Calu3 (cell line): Measurements from ENCODE around the gene RARA. TPM values are rescaled to one million over a fixed set of nuclear protein-coding genes. Genes with fewer than 3 reads are reported as not detected.

ENCODE experiments used
- BruUV-seq: library from RNA; stranded (reverse); fragments of 400-500 nt; replicated peaks from 2 replicates; lab custom pipeline; 2021; lab: Mats Ljungman, UMichigan
- CTCF ChIA-PET: fragments of 300-600 bp; sonication (Branson Sonifier 250); formaldehyde crosslinking; loops from one replicate; lab custom pipeline; 2022; ENCODE audit warnings: antibody characterized with exemption; lab: Charles Lee
- DNase-seq: peaks from one replicate; pipeline ENCODE4 v3.0.0; 2022
- H3K27ac Mint-ChIP-seq: one replicate; pipeline ENCODE4 v1.8.0; 2022; ENCODE audit warnings: mixed read lengths; ENCODE audit not compliant: unreplicated experiment
- H3K27me3 Mint-ChIP-seq: one replicate; pipeline ENCODE4 v1.8.0; 2022; ENCODE audit warnings: mixed read lengths; ENCODE audit not compliant: unreplicated experiment
- H3K36me3 Mint-ChIP-seq: one replicate; pipeline ENCODE4 v1.8.0; 2022; ENCODE audit warnings: mild to moderate bottlenecking, moderate library complexity, mixed read lengths; ENCODE audit not compliant: insufficient read depth, unreplicated experiment
- H3K4me1 Mint-ChIP-seq: one replicate; pipeline ENCODE4 v1.8.0; 2022; ENCODE audit warnings: mild to moderate bottlenecking, low read depth, mixed read lengths; ENCODE audit not compliant: unreplicated experiment
- H3K4me3 Mint-ChIP-seq: one replicate; pipeline ENCODE4 v1.8.0; 2022; ENCODE audit warnings: mild to moderate bottlenecking, low read depth, moderate library complexity, mixed read lengths; ENCODE audit not compliant: unreplicated experiment
- H3K9me3 Mint-ChIP-seq: one replicate; pipeline ENCODE4 v1.8.0; 2022; ENCODE audit warnings: low read depth, mixed read lengths; ENCODE audit not compliant: unreplicated experiment
- CTCF ChIP-seq: fragments of 200-600 bp; IDR thresholded peaks from one replicate; pipeline ENCODE4 v1.8.0; 2022; ENCODE audit warnings: antibody characterized with exemption; ENCODE audit not compliant: unreplicated experiment
- intact Hi-C: fragments of 100-400 bp; cut with micrococcal nuclease; formaldehyde crosslinking; loops from one replicate; pipeline ENCODE4 v1.10.0; 2022; ENCODE audit not compliant: unreplicated experiment
- total RNA-seq: library from RNA; stranded (reverse); gene quantifications from 2 replicates; pipeline ENCODE4 v1.2.3, GENCODE V29; 2022

RARA gene
- total RNA-seq, 1 experiment from 2014 or later = 150 TPM

- peak; percentile 87 for DNase-seq
- Mint-ChIP-seq H3K27me3 (no peaks in the 10 kb centered on the region), H3K9me3 (no peaks in the 10 kb centered on the region), H3K27ac (peak overlapping the region; percentile 3), H3K4me3 (peak overlapping the region; percentile 15), H3K36me3 (peaks cover 28% of the 10 kb centered on the region), H3K4me1 (peaks cover 71% of the 10 kb centered on the region)
- intact Hi-C loops = no loop called here
- TF ChIP-seq CTCF = peak; percentile 47
- CTCF ChIA-PET = interaction anchor here (0.6 to 37.0 kb wide), 7 partner anchors 12 to 438 kb away, joined by 3 to 1520 read pairs (median 6); partner anchors contain the start of genes GJD3 and RARA
- no TSS peak for BruUV-seq
These were observed 23.0 kb downstream of the RARA start for GRCh38 chr17:40331743-40332641.

GRCh38 chr17:40333781-40334448 is 24.9 kb downstream of the RARA start:
- CTCF ChIA-PET = interaction anchor here (0.6 to 37.0 kb wide), 6 partner anchors 14 to 564 kb away, joined by 3 to 1520 read pairs (median 4); partner anchors contain the start of genes GJD3 and RARA
- no peaks in the 10 kb centered on the region for H3K9me3 Mint-ChIP-seq
- H3K4me1 Mint-ChIP-seq = peaks cover 54% of the 10 kb centered on the region
- intact Hi-C loops = no loop called here
- no peak for DNase-seq
- no TSS peak for BruUV-seq
- H3K4me3 Mint-ChIP-seq = no peak overlapping the region
- peaks cover 28% of the 10 kb centered on the region for H3K36me3 Mint-ChIP-seq
- TF ChIP-seq CTCF = peak; percentile 3
- H3K27ac Mint-ChIP-seq = no peak overlapping the region
- H3K27me3 Mint-ChIP-seq = no peaks in the 10 kb centered on the region

GRCh38 chr17:40335620-40336019 is 26.6 kb downstream of the RARA start:
- intact Hi-C loops = no loop called here
- Mint-ChIP-seq H3K4me3 (no peak overlapping the region), H3K27me3 (no peaks in the 10 kb centered on the region), H3K36me3 (peaks cover 39% of the 10 kb centered on the region), H3K27ac (no peak overlapping the region), H3K9me3 (no peaks in the 10 kb centered on the region), H3K4me1 (peaks cover 57% of the 10 kb centered on the region)
- BruUV-seq = no TSS peak
- CTCF ChIA-PET = interaction anchor here (0.5 to 37.0 kb wide), 3 partner anchors 13 to 561 kb away, joined by 3 to 1520 read pairs (median 1520); partner anchors contain the start of genes GJD3 and RARA
- no peak for DNase-seq
- TF ChIP-seq CTCF = no peak

- no peak overlapping the region for H3K4me3 Mint-ChIP-seq
- peaks cover 48% of the 10 kb centered on the region for H3K4me1 Mint-ChIP-seq
- intact Hi-C loops = no loop called here
- DNase-seq = no peak
- BruUV-seq = no TSS peak
- TF ChIP-seq CTCF = no peak
- H3K9me3 Mint-ChIP-seq = no peaks in the 10 kb centered on the region
- CTCF ChIA-PET = interaction anchor here (0.5 to 37.0 kb wide), 3 partner anchors 11 to 1497 kb away, joined by 6 to 1520 read pairs (median 1520); partner anchors contain the start of genes GJD3 and RARA
- peaks cover 41% of the 10 kb centered on the region for H3K36me3 Mint-ChIP-seq
- H3K27ac Mint-ChIP-seq = no peak overlapping the region
- no peaks in the 10 kb centered on the region for H3K27me3 Mint-ChIP-seq
These were observed 28.4 kb downstream of the RARA start for GRCh38 chr17:40337351-40337750.
